NCI-H774 (cell line): Measurements from ENCODE around the gene ITGB5.

Source experiments
- DNase-seq: peaks from one replicate; lab custom pipeline; 2025; lab: John Stamatoyannopoulos, UW

The ITGB5 gene

GRCh38 chr3:124887177-124887931, at the start of gene ITGB5:
Gene ITGB5 (minus strand): TSS chr3:124887365. CDS start chr3:124887000, 365 bp downstream.
- no peak for DNase-seq

GRCh38 chr3:124935794-124936542, 48.8 kb upstream of the ITGB5 start:
- DNase-seq: no peak

DNA sequence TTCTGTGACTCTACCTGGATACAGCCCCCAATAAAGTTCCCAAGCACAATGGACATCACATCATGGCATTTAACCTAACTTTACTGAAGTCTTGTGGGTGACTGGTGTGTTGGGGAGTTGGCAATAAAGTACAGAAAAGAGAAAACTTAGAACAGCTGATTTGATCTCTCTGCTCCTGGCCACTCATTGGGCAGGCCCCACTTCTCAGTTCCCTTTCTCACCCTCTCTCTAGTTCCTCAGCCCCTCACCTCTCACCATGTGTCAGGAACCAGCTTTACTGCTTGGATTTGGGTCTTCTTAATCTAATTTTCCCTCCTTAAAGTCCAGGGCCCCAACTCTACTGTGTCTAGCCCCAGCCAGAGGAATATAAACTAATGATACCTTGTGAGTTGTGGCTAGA, 48.1 kb upstream of the ITGB5 start:
- DNase-seq: no peak

- no peak for DNase-seq
Observed at GRCh38 chr3:124934577-124934976, 47.4 kb upstream of the ITGB5 start, which contains the start of gene MUC13. Gene MUC13 (minus strand): TSS chr3:124934751. CDS start chr3:124934712, 39 bp downstream.

DNA sequence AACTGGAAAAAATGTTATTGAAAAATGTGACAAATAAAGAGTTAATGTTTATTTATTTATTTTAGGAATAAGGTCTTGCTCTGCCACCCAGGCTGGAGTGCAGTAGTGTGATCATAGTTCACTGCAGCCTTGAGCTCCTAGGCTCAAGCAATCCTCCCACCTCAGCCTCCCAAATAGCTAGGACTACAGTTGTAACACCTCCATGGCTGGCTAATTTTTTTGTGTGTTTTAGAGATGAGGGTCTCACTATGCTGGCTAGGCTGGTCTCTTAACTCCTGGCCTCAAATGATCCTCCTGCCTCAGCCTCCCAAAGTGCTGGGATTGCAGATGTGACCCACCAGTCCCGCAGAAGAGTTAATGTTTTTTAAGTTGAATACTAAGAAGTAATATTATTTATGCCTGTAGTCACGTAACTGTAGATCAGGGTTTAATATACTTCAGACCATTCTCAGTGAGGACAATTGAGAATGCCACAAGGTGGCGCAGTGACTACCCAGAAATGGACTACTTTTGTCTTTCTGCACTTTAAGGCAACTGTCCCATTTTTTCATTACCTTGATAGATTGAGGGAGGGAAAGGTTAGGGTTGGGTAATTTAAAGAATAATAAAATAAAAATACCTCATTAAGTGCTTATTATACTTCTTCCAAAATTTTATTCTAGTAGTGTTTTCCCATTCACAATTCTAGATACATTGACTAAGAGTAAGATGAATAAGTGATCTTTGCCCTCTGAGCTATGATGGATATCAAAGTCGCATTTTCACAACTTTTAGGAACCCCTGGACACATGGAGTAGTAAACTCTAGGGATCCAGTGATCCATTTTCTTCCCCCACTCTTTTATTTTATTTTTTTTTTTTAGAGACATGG, 41.4 kb upstream of the ITGB5 start:
- peak; percentile 12 for DNase-seq

DNA sequence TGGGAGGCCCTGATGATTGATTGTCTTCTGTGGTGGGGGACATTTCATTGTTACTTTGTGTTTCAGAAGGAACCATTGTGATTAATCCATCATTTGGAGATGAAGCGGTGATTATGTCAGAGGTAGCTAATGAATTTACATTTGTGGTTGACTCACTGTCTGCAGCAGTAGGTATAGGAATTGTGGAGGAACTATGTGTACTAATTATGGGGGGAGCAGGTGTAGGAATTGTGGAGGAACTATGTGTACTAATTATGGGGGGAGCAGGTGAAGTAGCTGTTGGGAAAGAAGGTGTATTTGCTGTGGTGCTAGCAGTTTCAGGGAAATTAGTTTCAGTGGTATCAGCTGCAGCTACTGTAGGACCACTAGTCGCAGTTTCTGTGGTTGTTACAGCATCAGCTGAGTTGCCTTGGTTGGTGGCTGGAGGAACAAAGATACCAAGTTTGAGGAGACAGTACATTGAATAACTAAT, 40.4 kb upstream of the ITGB5 start:
- no peak for DNase-seq

DNA sequence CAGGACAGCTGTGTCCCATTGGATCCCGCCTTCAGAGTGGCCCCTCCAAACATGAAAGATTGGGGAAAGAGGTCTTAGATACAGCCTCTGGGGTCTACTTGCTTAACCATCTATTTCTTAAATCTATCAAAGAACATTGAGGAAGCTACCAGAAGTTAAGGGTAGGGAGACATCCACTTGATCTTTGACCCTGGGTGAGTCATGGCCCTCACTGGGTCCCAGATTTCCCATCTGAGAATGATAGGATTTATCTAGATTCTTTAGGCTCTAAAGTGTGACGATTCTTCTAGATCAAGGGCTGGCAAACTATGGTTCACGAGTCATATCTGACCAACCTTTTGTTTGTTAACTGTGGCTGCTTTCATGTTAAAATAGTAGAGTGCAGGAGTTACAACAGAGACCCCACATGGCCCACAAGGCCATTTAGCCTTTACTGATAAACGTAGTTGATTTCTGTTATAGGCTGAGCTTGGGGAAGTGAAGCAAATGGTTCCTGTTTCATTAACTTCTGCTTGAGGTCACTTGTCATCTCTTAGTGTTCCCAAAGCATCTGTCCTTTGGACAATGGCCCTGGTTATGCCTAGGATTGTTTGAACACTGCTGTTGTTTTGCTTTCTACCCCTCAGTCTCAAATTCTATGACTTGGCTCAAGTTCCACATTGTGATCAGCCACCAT, 39.4 kb upstream of the ITGB5 start:
- no peak for DNase-seq

- no peak for DNase-seq
Observed at GRCh38 chr3:124924741-124925140, 37.6 kb upstream of the ITGB5 start.

- DNase-seq: no peak
Observed at GRCh38 chr3:124923833-124924232, 36.7 kb upstream of the ITGB5 start.

DNA sequence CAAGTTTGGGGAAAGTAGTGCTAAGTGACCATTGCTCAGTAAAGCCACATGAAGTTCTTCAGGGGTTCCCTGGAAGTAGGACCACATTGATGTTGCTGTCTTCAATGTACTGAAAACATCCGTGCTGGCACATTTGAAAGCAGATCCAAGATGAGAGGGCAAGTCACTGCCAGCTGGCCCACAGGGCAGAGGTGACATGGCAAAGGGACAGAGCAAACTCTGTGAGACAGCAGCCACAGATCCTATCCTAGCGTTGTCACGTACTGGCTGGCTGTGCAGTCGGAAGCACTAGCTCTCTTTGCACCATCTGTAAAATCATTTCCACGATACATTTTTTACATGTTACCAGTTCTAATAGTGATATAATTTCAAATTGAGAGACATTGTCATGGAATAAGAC, 33.6 kb upstream of the ITGB5 start:
- DNase-seq: no peak

- DNase-seq: no peak
Observed at GRCh38 chr3:124919756-124920155, 32.6 kb upstream of the ITGB5 start.

DNA sequence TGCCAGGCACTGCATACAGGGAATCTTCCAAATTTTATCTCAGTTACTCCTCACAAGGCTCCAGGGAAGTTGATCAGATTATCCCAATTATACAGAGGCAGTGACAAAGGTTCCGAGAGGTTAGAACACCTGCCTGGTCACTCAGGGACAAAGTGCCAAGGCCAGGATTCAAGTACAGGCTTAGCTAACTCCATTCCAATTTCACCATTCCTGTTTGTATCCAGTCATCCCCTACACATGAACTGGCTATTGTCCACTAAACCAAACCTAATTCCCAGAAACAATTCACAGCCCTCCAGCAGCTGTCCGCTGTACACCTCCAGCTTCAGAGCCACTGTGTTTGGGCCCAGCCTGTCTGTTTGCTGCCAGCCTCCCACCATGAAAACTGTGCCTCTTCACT, 31.4 kb upstream of the ITGB5 start:
- DNase-seq: no peak

DNA sequence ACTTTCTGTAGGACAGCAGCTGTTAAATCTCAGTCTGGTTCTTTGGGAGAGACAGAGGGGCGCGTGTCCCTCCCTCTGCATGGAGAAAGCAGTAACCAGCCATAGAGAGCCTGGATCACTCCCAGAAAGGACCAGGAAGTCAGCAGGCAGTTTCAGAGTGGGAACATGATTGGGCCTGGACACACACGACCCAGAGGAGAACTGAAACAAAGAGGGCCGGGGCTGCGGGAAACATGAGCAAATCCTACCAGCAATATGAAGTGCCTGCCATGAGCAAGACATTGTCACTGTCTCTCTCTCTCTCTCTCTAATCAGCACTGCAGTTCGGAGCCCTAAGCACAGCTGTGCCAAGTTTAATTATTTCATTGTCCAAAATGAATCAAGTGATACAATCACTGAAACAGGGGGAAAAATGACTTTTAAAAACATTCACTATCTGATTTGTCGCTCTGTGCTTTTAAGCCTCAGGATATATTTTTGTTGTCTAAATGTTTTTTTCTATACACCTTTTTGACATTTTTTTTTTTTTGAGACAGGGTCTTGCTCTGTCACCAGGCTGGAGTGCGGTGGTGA, 29.8 kb upstream of the ITGB5 start:
- no peak for DNase-seq

DNA sequence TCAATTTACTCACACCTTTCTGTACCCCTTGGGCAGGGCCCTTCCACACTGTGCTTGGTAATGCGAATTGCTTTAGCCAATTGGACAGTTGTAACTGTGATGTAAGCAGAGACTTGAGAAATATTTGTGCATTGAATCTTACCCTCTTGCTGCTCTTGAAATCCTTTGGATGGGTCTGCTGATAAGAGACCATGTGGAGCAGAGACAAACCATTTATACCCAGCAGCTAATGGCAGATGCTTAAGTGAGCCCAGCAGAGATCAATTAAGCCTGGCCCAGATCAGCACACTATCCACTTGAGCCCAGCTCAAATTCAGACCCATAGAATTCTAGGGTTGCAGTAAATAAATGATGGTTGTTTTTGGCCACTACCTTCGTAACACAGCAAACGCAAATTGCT, 28.1 kb upstream of the ITGB5 start:
- no peak for DNase-seq

DNA sequence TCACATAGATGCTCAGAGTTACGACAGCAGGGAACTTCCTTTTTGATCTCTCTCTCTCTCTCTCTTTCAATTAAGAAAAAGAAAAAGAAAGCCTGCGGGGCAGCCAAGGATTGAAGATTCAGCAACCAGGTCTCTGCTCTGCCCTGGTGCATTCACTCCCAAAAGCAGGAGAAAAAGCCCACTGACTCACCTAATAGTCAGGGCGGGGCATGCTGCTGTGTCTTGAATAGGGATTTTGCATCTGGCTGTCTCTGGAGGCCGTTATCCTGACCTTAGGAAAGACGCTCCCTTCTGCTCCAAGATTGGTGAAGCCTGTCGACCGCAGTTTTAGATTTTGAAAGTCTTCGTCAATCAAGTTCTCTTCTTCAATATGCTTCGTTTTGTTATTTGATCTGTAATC, 20.8 kb upstream of the ITGB5 start:
- no peak for DNase-seq

DNA sequence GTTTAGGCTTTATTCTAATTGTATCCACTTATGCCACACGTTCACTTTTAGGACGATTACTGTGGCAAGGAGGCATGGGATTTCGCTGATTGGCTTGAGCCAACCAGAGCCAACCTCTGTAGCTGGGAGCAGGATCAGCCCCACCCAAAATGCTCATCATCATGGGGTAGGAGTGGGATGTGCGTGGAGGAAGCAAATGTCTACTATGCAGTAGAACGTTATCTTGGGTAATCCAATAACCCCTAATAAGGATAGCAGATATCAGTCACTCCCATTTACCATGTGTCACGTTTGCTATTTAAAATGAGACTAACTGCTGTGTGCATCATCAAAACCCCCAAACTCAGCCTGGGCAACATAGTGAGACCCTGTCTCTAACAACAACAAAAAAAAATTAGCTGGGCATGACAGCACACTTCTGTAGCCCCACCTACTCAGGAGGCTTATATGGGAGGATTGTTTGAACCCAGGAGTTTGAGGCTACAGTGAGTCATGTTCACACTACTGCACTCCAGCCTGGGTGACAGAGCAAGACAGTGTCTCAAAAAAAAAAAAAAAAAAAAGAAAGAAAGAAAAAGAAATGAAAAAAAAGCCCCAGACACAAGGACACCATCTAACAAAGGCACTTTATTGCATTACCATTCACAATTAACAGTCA, 17.8 kb upstream of the ITGB5 start:
- no peak for DNase-seq

- DNase-seq: no peak
Observed at GRCh38 chr3:124903896-124904834, 17.0 kb upstream of the ITGB5 start.

DNA sequence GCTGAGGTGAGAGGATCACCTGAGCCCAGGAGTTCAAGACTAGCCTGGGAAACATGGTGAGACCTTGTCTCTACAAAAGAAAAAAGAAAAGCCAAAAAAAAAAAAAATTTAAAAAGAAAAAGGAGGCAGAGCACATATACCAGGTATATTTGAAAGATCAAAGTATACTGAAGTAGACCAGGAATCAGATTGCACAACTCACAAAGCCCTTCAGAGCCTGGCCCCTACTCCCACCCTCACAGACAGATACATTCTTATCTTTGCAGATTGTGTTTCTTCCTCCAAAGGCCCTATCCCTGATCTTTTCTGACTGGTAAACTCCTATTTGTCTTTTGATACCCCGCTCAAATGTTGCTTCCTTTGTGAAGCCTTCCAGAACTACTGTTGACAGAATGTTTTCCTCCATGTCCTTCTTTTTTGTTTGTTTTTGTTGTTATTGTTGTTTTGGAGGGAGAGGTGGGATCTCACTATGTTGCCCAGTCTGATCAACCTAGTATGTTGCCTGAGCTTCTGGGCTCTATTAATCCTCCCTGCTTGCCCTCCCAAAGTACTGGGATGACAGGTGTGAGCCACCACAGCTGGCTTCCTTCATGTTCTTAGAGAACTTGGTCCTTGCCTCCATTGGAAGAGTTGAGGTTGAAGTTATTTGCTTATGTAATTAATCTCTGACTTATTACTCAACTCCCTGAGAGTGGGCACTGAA, 9.8 kb upstream of the ITGB5 start:
- DNase-seq: no peak

- DNase-seq: no peak
Observed at GRCh38 chr3:124895756-124896155, 8.6 kb upstream of the ITGB5 start.
